Glutamatergic neuron (in vitro differentiated cells): ENCODE results near the gene GPR37L1. TPM values are rescaled to one million over a fixed set of nuclear protein-coding genes. Genes with fewer than 3 reads are reported as not detected.

ENCODE experiments used
- DNase-seq: peaks from one replicate; pipeline ENCODE4 v3.0.0; 2022
- H3K27ac Mint-ChIP-seq: one replicate; pipeline ENCODE4 v1.8.0; 2020; ENCODE audit warnings: mild to moderate bottlenecking, mixed read lengths, inconsistent platforms; ENCODE audit not compliant: unreplicated experiment
- H3K27me3 Mint-ChIP-seq: one replicate; pipeline ENCODE4 v1.8.0; 2020; ENCODE audit warnings: mild to moderate bottlenecking, moderate library complexity, mixed read lengths, inconsistent platforms; ENCODE audit not compliant: unreplicated experiment
- H3K36me3 Mint-ChIP-seq: one replicate; pipeline ENCODE4 v1.8.0; 2020; ENCODE audit warnings: mild to moderate bottlenecking, mixed read lengths, inconsistent platforms; ENCODE audit not compliant: unreplicated experiment
- H3K4me1 Mint-ChIP-seq: one replicate; pipeline ENCODE4 v1.8.0; 2020; ENCODE audit warnings: mild to moderate bottlenecking, low read depth, mixed read lengths, inconsistent platforms; ENCODE audit not compliant: unreplicated experiment
- H3K4me3 Mint-ChIP-seq: one replicate; pipeline ENCODE4 v1.8.0; 2020; ENCODE audit warnings: mild to moderate bottlenecking, mixed read lengths, inconsistent platforms; ENCODE audit not compliant: unreplicated experiment
- H3K9me3 Mint-ChIP-seq: one replicate; pipeline ENCODE4 v1.8.0; 2020; ENCODE audit warnings: mild to moderate bottlenecking, moderate library complexity, mixed read lengths, inconsistent platforms; ENCODE audit not compliant: unreplicated experiment
- long read RNA-seq: library from polyadenylated mRNA; unstranded; transcript quantifications from one replicate; pipeline ENCODE4 v2.0.0, GENCODE V29; 2020; ENCODE audit not compliant: unreplicated experiment
- total RNA-seq: library from RNA; stranded (reverse); fragmentation: NEBNext Ultra II Directional; extraction: Animal tissue kit (Norgen Biotek cat#: 25700); gene quantifications from one replicate; pipeline ENCODE4 v1.2.1, GENCODE V29; 2021; ENCODE audit not compliant: unreplicated experiment
- TF ChIP-seq, protein P1 (sequence below): fragments of 200-600 bp; sonication (generic); IDR thresholded peaks from one replicate; pipeline ENCODE4 v1.5.0; 2021; ENCODE audit not compliant: partially characterized antibody, unreplicated experiment

The GPR37L1 gene, protein sequence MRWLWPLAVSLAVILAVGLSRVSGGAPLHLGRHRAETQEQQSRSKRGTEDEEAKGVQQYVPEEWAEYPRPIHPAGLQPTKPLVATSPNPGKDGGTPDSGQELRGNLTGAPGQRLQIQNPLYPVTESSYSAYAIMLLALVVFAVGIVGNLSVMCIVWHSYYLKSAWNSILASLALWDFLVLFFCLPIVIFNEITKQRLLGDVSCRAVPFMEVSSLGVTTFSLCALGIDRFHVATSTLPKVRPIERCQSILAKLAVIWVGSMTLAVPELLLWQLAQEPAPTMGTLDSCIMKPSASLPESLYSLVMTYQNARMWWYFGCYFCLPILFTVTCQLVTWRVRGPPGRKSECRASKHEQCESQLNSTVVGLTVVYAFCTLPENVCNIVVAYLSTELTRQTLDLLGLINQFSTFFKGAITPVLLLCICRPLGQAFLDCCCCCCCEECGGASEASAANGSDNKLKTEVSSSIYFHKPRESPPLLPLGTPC
- not detected for total RNA-seq
- long read RNA-seq, result 0 reads

DNA sequence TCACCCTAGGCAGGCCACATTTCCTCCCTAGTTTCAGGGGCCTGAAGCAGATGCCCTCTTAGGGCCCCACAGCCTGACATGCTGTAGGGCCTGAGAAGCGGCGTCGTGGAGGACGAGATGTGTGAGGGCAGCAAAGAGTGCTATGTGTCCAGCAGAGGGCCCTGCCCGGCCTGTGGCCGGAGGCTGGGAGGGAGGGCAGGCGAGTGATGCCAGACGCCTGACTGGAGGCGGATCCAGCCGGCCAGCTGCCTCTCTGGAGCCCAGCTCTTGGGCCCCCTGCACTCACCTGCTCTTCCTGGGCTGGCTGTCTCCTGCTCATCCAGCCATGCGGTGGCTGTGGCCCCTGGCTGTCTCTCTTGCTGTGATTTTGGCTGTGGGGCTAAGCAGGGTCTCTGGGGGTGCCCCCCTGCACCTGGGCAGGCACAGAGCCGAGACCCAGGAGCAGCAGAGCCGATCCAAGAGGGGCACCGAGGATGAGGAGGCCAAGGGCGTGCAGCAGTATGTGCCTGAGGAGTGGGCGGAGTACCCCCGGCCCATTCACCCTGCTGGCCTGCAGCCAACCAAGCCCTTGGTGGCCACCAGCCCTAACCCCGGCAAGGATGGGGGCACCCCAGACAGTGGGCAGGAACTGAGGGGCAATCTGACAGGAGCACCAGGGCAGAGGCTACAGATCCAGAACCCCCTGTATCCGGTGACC is at the start of gene GPR37L1:
TSS of gene GPR37L1 (plus strand) at position 279 of the 697 bp plus-strand sequence. CDS start at position 326, 47 bp downstream.
- peaks cover 6% of the 10 kb centered on the region for H3K27me3 Mint-ChIP-seq
- no peak within 1 kb of the TSS for H3K27ac Mint-ChIP-seq
- DNase-seq, result peak; percentile 72
- TF ChIP-seq, protein P1, sequence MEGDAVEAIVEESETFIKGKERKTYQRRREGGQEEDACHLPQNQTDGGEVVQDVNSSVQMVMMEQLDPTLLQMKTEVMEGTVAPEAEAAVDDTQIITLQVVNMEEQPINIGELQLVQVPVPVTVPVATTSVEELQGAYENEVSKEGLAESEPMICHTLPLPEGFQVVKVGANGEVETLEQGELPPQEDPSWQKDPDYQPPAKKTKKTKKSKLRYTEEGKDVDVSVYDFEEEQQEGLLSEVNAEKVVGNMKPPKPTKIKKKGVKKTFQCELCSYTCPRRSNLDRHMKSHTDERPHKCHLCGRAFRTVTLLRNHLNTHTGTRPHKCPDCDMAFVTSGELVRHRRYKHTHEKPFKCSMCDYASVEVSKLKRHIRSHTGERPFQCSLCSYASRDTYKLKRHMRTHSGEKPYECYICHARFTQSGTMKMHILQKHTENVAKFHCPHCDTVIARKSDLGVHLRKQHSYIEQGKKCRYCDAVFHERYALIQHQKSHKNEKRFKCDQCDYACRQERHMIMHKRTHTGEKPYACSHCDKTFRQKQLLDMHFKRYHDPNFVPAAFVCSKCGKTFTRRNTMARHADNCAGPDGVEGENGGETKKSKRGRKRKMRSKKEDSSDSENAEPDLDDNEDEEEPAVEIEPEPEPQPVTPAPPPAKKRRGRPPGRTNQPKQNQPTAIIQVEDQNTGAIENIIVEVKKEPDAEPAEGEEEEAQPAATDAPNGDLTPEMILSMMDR, result peak; percentile 32
- H3K4me3 Mint-ChIP-seq, result peak within 1 kb of the TSS; percentile 38
- H3K9me3 Mint-ChIP-seq, result peaks cover 10% of the 10 kb centered on the region
- no peaks in the 10 kb centered on the region for H3K36me3 Mint-ChIP-seq
- H3K4me1 Mint-ChIP-seq, result peaks cover 7% of the 10 kb centered on the region

DNA sequence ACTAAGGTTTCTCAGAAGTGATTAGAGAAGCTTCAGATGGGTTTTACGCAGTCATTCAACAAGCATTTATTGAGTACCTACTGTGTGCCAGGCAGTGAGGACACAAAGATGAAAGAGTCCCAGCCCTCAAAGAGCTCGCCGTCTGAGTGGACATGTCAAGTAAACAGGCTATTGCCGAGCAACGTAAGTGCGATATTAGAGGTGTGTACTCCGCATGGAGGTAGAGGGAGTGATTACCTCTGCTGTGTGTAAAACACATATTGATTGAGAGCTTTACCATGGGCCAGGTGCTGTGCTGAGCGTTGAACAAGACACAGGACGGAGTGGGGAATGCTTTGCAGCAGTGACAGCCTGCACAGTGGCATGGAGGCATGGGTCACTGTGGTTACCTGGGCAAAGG is 49.5 kb upstream of the GPR37L1 start:
- Mint-ChIP-seq H3K4me3 (no peak overlapping the region), H3K27ac (no peak overlapping the region)

DNA sequence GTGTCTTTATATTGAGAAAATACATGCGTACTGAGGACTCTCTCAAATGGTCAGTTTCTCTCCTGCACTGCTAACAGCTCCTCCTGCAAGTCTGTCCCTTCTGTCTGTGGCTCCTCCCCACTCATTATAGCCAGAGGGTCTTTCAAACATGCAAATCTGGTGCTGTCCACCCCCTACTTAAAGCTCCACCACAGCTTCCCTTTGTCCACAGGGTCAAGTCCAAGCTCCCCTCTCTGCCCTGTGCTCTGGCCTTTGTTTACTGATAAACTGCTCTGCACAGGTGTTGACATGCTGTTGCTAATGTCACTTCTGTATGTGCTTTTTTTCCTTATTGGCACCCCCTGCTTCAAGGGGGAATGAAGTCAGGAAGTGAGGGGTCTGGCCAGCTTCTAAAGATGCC is 47.7 kb upstream of the GPR37L1 start:
- TF ChIP-seq, protein P1, result no peak
- no peak overlapping the region for H3K27ac Mint-ChIP-seq
- peaks cover 3% of the 10 kb centered on the region for H3K9me3 Mint-ChIP-seq
- peaks cover 7% of the 10 kb centered on the region for H3K4me1 Mint-ChIP-seq
- H3K36me3 Mint-ChIP-seq, result no peaks in the 10 kb centered on the region
- H3K4me3 Mint-ChIP-seq, result no peak overlapping the region
- peaks cover 8% of the 10 kb centered on the region for H3K27me3 Mint-ChIP-seq
- no peak for DNase-seq

More for the DNA sequence above, 49.5 kb upstream of the GPR37L1 start:
- H3K4me1 Mint-ChIP-seq, result peaks cover 17% of the 10 kb centered on the region
- no peak for DNase-seq
- peaks cover 15% of the 10 kb centered on the region for H3K27me3 Mint-ChIP-seq
- no peaks in the 10 kb centered on the region for H3K36me3 Mint-ChIP-seq
- TF ChIP-seq, protein P1, result no peak
- H3K9me3 Mint-ChIP-seq, result peaks cover 8% of the 10 kb centered on the region

DNA sequence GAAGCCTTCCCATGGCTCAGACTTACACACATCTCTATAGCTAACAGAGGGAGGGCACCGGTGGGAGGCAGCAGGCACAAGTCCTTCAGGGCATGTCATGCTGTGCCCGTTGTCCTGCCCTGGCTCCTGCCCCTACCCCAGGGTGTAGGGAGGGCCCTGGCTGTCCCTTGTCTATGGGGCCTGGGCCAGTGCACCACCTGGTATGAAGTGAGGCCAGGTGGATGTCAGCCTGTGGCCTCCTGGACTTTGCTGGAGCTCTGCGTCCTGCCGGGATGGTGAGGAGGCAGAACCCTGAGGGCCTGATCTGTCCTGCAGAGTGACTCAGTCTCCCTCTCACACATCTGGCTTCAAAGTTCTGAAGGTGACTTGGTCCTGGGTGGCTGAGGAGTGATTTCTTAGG is 47.3 kb upstream of the GPR37L1 start:
- Mint-ChIP-seq H3K4me1 (peaks cover 7% of the 10 kb centered on the region), H3K36me3 (no peaks in the 10 kb centered on the region), H3K27me3 (peaks cover 8% of the 10 kb centered on the region), H3K4me3 (no peak overlapping the region), H3K9me3 (peaks cover 3% of the 10 kb centered on the region), H3K27ac (no peak overlapping the region)
- DNase-seq, result no peak
- TF ChIP-seq, protein P1, result no peak

DNA sequence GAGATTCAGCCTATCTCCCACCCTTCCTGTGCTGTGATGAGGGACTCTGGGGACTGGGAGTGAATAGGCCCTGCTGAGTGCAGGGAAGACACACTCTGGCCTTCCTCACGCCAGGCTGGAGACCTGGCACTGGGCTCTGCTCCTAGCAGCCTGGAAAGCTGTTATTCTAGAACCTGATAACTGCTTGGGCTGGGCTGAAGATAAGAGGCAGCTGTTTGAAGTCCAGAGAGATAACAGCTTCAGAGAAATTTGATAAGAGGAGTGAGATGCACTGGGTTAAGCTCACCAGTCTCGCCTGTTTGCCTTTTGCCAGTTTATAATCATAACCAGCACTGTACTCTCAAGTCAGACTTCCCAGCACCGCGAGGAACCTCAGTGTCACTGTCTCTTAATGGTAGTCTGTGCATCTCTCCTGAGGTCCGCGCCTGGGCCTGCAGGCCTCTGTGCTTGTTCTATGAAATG is 46.6 kb upstream of the GPR37L1 start:
- Mint-ChIP-seq H3K4me1 (peaks cover 7% of the 10 kb centered on the region), H3K27me3 (peaks cover 8% of the 10 kb centered on the region)

More for the DNA sequence above, 46.6 kb upstream of the GPR37L1 start:
- peaks cover 3% of the 10 kb centered on the region for H3K9me3 Mint-ChIP-seq
- H3K4me3 Mint-ChIP-seq, result no peak overlapping the region
- H3K27ac Mint-ChIP-seq, result no peak overlapping the region
- DNase-seq, result no peak
- H3K36me3 Mint-ChIP-seq, result no peaks in the 10 kb centered on the region
- TF ChIP-seq, protein P1, result no peak
